ENCODE results near the gene ZNF276.

- TF ChIP-seq, protein P1, sequence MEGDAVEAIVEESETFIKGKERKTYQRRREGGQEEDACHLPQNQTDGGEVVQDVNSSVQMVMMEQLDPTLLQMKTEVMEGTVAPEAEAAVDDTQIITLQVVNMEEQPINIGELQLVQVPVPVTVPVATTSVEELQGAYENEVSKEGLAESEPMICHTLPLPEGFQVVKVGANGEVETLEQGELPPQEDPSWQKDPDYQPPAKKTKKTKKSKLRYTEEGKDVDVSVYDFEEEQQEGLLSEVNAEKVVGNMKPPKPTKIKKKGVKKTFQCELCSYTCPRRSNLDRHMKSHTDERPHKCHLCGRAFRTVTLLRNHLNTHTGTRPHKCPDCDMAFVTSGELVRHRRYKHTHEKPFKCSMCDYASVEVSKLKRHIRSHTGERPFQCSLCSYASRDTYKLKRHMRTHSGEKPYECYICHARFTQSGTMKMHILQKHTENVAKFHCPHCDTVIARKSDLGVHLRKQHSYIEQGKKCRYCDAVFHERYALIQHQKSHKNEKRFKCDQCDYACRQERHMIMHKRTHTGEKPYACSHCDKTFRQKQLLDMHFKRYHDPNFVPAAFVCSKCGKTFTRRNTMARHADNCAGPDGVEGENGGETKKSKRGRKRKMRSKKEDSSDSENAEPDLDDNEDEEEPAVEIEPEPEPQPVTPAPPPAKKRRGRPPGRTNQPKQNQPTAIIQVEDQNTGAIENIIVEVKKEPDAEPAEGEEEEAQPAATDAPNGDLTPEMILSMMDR (IDR thresholded peaks at IDR 0.05) = no peak
- TF ChIP-seq POLR2AphosphoS5 (IDR thresholded peaks at IDR 0.05) = no peak
These were observed 26.7 kb downstream of the ZNF276 start for GRCh38 chr16:89748076-89748475.

Data from gastroesophageal sphincter (tissue), 3 donors.